Stimulated activated CD4-positive, alpha-beta T cell treated with anti-CD3 and anti-CD28 coated beads, Interleukin-15, amount 100 ng/mL, for 24 hours (primary cell): ENCODE data around the gene TSPY2.
"Not testable (repeated sequence)": the region's sequence is repeated elsewhere in the genome, so short reads cannot be mapped to it uniquely, and the experiment has no call there.

Experiments used
- DNase-seq: peaks from one replicate; pipeline ENCODE4 v3.0.0-alpha.2; 2020

TSPY2 gene

GRCh38 chrY:6245923-6246322 lies at the start of gene TSPY2:
Gene TSPY2 (plus strand): TSS chrY:6246223. CDS start chrY:6246269, 46 bp downstream.
- not testable (repeated sequence) for DNase-seq

- not testable (repeated sequence) for DNase-seq
Observed at GRCh38 chrY:6209565-6209964, 36.5 kb upstream of the TSPY2 start.

- not testable (repeated sequence) for DNase-seq
Observed at GRCh38 chrY:6217045-6217444, 29.0 kb upstream of the TSPY2 start.

GRCh38 chrY:6269839-6270238 lies 23.8 kb downstream of the TSPY2 start:
- not testable (repeated sequence) for DNase-seq
